GM21367 (cell line): Measurements from ENCODE around the gene CACNA1C.

Experiments
- ATAC-seq: cut with Tn5 transposase; IDR thresholded peaks from one replicate; pipeline ENCODE4 v1.9.1; 2021; ENCODE audit not compliant: unreplicated experiment

Gene CACNA1C

DNA sequence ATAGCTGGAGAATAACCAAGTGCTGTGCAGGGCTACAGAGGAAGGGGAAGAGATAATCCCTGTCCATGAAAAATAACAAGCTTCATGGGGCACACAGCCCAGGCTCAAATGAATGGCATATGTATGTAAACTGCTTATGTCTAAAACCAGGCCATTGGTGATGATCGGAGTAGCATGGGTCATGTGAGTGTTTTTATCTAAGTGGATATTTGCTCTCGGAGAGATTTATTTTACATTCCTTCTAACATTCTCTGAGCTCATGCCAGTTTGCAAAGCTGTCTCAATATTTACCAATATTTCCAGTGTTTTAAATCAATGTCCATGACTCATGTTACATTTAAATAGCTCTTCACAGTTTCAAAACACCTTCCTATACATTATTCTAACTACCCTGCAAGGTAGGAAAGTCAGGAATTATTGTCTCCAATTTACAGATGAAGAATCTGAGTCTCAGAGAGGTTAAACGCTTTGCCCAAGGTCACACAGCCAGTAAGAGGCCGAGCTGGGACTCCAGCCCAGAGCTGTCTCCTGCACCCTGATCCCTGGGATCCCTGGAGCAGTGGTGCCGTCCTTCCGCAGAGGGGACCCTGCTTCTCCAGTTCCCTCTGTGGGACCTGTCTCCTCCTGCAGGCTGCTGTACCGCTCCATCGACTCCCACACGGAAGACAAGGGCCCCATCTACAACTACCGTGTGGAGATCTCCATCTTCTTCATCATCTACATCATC is 555.3 kb downstream of the CACNA1C start:
- no peak for ATAC-seq

DNA sequence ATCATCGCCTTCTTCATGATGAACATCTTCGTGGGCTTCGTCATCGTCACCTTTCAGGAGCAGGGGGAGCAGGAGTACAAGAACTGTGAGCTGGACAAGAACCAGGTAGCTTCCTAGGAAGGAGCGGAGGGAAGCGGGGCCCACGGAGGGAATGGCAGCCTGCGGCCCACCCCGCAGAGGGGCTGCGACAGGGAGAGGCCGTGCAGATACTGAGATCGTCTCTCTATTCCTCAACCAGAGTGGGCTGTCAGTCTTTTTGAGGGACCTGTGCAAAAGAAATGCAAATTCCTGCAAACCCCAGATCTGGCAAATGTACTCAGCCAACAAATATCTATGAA is 555.8 kb downstream of the CACNA1C start:
- no peak for ATAC-seq

DNA sequence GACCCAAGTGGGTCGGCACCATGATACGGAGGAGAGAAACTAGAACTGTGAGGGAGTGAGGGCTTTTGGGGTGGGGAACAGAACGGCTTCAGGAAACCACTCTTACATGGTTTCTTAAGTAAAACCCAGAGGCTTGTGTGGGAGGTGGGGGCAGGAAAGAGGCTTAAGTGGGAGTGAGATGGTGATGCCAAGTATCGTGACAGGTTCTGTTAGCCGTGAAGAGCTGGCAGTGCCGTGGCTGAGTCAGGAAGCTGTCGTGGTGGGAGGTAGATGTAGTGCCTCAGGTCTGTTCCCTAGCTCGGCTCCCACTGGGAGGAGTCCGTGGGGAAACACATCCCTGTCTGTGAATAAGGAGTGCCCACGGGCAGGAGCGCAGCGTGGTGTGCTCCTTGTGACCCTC is 556.2 kb downstream of the CACNA1C start:
- ATAC-seq = no peak

DNA sequence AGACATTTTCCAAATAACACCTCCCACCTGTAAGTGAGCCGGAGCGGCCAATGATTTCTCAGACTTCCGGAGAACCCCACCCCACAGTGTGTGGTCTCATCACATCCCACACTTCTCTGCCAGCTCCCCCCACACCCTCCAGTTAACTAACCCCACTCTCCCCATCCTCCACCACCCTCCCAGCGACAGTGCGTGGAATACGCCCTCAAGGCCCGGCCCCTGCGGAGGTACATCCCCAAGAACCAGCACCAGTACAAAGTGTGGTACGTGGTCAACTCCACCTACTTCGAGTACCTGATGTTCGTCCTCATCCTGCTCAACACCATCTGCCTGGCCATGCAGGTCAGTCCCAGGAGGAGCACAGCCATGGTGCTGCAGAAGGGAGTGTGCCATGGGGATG is 557.6 kb downstream of the CACNA1C start:
- no peak for ATAC-seq

GRCh38 chr12:2613326-2614073 is 560.7 kb downstream of the CACNA1C start:
- no peak for ATAC-seq

DNA sequence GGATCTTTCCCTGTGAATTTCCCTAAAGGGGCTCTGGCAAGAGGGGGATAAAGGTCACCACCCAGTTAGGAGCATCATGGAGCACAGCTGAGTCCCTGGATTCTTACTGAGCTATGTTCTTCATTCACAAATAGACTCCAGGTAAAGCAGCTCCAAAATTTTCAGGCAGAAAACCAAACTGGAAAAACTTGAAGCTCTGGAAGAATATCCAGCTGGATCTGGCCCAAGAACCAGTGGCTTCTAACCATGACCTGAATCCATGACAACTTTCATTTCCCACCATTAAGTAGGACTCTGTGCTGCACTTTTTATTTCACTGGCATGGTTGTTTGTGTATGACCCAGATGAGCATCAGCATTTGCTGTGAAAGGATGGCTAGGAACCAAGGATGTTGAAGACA is 561.6 kb downstream of the CACNA1C start:
- ATAC-seq = no peak

DNA sequence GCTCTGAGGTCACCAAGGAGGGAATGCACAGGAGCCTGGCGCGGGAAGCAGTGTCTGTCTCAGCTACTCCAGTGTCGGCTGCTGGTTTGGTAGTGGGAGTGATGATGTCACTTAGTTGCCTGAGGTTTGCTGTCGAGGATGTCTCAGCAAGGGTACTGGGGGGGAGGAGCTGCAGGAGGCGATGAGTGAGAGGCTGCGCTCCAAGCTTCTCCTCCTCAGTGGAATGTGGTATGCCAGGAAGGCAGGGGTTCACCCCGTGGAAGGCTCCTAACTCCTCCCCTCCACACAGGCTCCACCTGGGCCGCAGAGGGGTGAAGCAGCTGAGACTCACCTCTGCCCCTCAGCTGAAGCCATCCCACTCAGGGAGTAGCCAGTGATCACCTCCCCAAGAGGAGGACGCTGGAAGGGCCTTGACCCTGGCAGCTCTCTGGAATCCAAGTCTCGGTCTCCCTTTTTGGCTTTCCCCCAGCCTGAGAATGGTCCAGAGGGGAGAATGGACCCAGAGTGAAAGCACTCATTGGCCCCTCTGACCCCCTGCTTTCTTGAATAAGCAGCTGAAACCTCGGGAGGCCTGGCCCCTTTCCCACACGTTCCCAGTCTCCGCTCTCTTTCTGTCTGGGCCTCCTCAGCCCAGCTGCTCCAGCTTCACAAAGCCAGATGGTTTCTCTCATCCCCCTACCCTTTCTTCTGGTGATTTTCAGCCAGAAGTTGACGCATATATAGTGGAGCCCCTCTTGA is 563.0 kb downstream of the CACNA1C start:
- no peak for ATAC-seq

- no peak for ATAC-seq
These were observed 564.0 kb downstream of the CACNA1C start for GRCh38 chr12:2616763-2617162.

DNA sequence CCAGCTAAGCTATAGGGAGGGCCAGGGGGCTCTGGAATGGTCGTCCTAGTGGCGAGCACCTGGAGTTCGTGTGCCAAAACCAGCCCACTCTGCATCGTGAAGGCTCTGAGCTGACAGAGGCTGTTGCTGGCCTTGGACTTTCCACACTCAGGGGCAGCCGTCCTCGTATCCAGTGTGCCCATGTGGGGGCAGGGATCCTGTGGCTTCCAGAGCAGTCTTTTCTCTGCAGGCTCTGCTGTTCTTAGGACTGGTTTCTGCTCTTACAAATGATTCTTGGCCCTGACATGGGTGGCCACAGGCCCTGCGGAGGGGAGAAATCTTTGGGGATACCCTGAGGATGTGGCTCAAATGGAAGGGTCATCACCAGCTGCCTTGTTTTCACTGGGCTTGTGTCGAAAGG is 564.6 kb downstream of the CACNA1C start:
- no peak for ATAC-seq

DNA sequence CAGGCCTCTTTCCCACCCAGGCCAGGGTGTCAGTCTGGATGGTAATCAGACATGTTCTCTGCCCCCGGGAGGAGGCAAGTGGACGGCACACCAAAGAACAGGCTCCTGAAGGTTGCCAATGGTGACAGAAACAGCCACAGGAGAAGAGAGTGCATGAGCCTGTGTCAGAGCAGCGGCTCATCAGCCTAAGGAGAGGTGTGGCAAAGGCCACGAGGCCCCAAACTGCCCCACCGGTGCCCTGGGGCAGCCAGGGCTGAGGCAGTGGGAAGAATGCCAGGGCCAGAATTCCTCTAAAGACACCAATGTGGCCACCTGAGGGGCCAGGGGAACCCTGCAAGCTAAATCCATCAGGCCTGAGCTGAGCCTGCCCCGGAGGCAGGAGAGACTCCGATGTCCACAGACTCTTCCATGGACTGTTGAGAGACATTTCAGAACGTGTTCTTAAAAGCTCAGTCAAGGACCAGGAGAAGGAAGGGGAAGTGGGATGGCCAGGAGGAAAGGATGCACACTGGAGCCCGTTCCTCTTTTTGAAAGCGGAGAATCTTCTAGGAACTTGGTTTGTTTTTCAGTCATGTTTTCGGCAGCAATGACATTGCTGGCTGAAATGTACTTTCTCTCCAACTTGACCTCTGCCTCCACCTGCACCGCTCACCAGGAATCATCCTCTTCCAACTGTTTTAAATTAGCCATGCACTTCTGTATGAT is 565.7 kb downstream of the CACNA1C start:
- ATAC-seq = no peak

DNA sequence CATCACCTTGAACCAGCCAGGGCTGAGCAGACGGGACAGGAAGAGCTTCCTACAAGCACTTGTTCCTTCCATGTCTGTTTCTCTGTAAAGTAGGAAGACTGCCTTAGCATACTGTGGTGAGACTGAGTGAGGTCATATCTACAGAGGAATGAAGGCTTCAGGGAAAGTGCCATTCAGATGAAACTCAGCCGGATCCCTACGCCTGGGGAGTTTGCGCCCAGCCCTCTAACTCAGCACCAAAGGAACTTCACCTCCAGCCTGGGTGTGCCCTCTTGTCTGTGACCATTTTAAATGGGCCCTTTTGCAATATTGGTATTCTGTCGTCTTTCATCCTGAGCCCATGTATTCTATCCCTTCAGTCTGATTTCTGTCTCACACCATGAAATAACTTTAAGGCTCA is 566.3 kb downstream of the CACNA1C start:
- ATAC-seq = no peak

DNA sequence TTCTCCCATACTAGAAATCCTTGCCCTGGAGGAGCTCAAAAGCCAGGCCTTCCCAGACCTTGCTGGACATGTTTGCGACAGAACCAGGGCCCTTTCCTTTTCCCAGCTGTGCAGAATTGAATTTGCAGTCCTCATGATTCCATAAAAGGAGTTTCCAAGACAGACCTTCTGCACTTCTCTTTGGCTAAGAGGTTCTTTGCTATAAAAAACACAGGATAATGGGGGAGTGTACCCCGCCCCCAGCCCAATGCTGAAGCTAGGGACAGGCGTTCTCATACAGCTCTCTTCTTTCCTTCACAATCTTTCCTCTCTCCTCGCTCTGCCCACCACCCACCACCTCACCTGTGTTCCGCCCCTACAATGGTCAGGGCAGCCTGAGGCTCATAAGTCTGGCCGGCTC is 569.7 kb downstream of the CACNA1C start:
- ATAC-seq = no peak

GRCh38 chr12:2623472-2623871 is 570.7 kb downstream of the CACNA1C start:
- ATAC-seq = no peak

- ATAC-seq = no peak
These were observed 571.9 kb downstream of the CACNA1C start for GRCh38 chr12:2624543-2625288.

- no peak for ATAC-seq
These were observed 572.5 kb downstream of the CACNA1C start for GRCh38 chr12:2625289-2625612.

DNA sequence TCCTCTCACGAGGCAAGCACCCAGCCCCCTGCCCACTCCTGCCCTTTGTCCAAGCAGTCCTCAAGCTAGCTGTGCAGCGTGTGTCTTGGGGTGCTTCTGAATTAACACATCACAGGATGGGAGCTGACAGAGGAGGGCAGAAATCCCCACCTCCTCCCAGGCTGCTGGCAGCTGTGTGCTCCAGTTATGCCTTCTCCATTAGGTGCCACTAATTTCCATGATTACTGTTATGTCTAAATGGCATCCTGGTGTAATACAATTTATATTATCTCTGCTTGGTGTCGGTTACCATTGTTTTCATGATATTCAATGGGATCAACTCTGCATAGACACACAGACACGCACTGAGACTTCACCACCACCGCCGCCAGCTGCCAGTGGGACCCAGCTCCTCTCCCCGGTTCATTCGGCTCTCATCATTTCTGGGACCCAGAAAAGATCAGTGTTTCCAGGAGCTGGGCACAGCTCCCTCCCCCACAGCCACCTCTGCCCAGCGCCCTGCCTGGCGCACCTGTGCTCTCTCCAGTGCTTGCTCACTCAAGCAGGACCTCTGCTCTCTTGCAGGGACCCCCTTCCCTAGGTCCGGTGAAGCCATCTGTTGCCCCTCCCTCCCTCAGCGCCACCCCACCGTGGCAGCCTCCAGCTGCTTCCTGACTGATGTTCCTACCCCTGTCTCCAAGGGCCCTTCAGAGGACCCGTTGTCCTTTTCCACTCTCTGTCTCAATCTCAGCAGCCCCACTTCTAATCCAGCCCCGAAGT is 574.5 kb downstream of the CACNA1C start:
- no peak for ATAC-seq

DNA sequence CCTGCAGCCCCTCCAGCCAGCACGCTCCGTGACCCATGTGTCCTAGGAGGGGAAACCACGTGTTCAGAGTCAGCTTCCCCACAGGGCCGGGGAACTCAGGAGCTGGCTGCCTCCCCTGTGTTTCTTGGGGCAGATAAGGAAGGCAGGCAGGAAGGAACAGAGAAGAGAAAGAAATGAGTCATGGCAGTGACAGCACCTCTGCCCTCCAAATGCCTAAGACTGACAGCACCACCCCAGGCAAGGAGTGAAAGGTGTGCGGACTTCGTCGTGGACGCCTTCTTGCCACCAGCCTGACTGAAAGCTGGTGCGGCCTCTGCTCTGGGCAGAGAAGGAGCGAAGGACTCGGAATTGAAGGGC is 575.0 kb downstream of the CACNA1C start:
- no peak for ATAC-seq

GRCh38 chr12:2628401-2628800 is 575.6 kb downstream of the CACNA1C start:
- no peak for ATAC-seq

GRCh38 chr12:2629051-2629450 is 576.3 kb downstream of the CACNA1C start:
- ATAC-seq = no peak

DNA sequence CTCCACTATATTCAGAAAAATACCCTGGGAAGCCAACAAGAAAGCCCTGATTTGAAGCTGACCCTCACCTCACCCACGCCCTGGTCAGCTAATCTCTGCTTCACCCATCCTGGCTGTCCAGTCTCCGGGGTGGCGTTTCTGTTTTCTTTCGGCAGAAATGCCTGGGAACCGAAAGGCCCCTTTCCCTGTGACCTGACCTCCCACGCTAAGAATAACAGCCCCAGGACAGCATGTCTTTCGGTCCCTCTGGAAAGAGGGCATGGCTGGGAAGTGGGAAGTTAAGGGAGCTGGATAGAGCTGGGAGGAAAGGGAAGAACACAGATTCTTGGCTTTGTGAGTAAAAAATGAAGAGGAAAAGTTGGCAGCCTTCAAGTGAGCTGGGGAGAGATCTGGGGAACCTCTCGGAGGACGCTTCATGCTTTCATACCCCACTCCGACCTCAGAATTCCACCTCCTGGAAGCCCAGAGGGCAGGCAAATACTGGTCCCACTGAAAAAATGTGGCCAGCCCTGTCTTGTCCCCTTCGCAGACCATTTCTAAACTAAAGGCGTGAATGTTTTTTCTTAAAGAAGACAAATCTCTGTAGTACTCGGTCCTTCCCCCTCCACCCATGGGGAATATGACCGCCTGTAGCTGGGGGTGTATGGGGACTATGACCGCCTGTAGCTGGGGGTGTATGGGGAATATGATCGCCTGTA is 579.0 kb downstream of the CACNA1C start:
- ATAC-seq = no peak
